Esophagus muscularis mucosa (tissue), 3 donors: ENCODE measurements around the gene SMIM17.

ENCODE experiments used
- CTCF ChIP-seq, 3 experiments: fragments of 200-600 bp in 2 of 3; fragments of 450-650 bp in 1 of 3; sonication (generic) in 2 of 3; IDR thresholded peaks; one replicate each; pipeline ENCODE4 v1.5.1; 2017 to 2019; ENCODE audit warnings: antibody characterized with exemption in 3 of 3, mild to moderate bottlenecking in 2 of 3, moderate library complexity in 1 of 3
- POLR2A ChIP-seq: fragments of 450-650 bp; IDR thresholded peaks from one replicate; pipeline ENCODE4 v1.6.1; 2017; ENCODE audit warnings: antibody characterized with exemption, moderate library complexity, mild to moderate bottlenecking, low read depth

GRCh38 chr19:56642711-56643459 lies at the start of gene SMIM17:
- TF ChIP-seq POLR2A (no peak), CTCF (IDR thresholded peaks at IDR 0.05) (no peak)
